KMS-11 (cell line): ENCODE data around the gene DSE.

Source experiments
- H2AFZ ChIP-seq: fragments of 200-600 bp; sonication (generic); 2 replicates; pipeline ENCODE4 v1.6.1; 2016; ENCODE audit warnings: antibody characterized with exemption, mixed run types, low read depth
- H3K27ac ChIP-seq: fragments of 200-600 bp; sonication (generic); 2 replicates; pipeline ENCODE4 v1.6.1; 2016; ENCODE audit warnings: mild to moderate bottlenecking, mixed run types
- H3K27me3 ChIP-seq: fragments of 200-600 bp; sonication (generic); 2 replicates; pipeline ENCODE4 v1.6.1; 2017; ENCODE audit warnings: mild to moderate bottlenecking, low read depth, mixed run types, moderate library complexity; ENCODE audit not compliant: insufficient read depth
- H3K36me3 ChIP-seq: fragments of 200-600 bp; sonication (generic); 2 replicates; pipeline ENCODE4 v1.6.1; 2017; ENCODE audit warnings: mild to moderate bottlenecking, mixed run types; ENCODE audit not compliant: insufficient read depth
- H3K4me1 ChIP-seq: fragments of 200-600 bp; sonication (generic); 2 replicates; pipeline ENCODE4 v1.6.1; 2016; ENCODE audit warnings: mild to moderate bottlenecking, low read depth, mixed run types; ENCODE audit not compliant: poor library complexity, severe bottlenecking
- H3K4me2 ChIP-seq: fragments of 200-600 bp; sonication (generic); 2 replicates; pipeline ENCODE4 v1.7.0; 2016; ENCODE audit warnings: mild to moderate bottlenecking, mixed run types
- H3K4me3 ChIP-seq: fragments of 200-600 bp; sonication (generic); IDR thresholded peaks from 2 replicates; pipeline ENCODE4 v1.6.1; 2017; ENCODE audit warnings: low read depth, low read length, mixed read lengths; ENCODE audit not compliant: insufficient read depth
- H3K79me2 ChIP-seq: fragments of 200-600 bp; sonication (generic); 2 replicates; pipeline ENCODE4 v1.6.1; 2016; ENCODE audit warnings: low read depth, mixed run types; ENCODE audit not compliant: insufficient read depth
- H3K9ac ChIP-seq: fragments of 200-600 bp; sonication (generic); 2 replicates; pipeline ENCODE4 v1.6.1; 2016; ENCODE audit warnings: mild to moderate bottlenecking, mixed run types
- H4K20me1 ChIP-seq: fragments of 200-600 bp; sonication (generic); 2 replicates; pipeline ENCODE4 v1.6.1; 2016; ENCODE audit warnings: mild to moderate bottlenecking, mixed run types; ENCODE audit not compliant: insufficient read depth
- CTCF ChIP-seq: fragments of 200-600 bp; sonication (generic); conservative IDR thresholded peaks from 2 replicates; pipeline ENCODE4 v1.6.1; 2017; ENCODE audit warnings: low read depth, mild to moderate bottlenecking, antibody characterized with exemption, low read length, moderate library complexity, mixed read lengths

Gene DSE

GRCh38 chr6:116433206-116433712 lies 62.5 kb downstream of the DSE start:
- no peaks in the 10 kb centered on the region for H3K27me3 ChIP-seq
- no peaks in the 10 kb centered on the region for H3K4me1 ChIP-seq
- no peaks in the 10 kb centered on the region for H4K20me1 ChIP-seq
- H3K9ac ChIP-seq: no peak overlapping the region
- H3K36me3 ChIP-seq: no peaks in the 10 kb centered on the region
- no peak overlapping the region for H2AFZ ChIP-seq
- H3K4me2 ChIP-seq: no peak overlapping the region
- no peaks in the 10 kb centered on the region for H3K79me2 ChIP-seq
- TF ChIP-seq CTCF: no peak
- no peak overlapping the region for H3K4me3 ChIP-seq
- no peak overlapping the region for H3K27ac ChIP-seq

- no peaks in the 10 kb centered on the region for H3K36me3 ChIP-seq
- no peak for TF ChIP-seq CTCF
- no peaks in the 10 kb centered on the region for H4K20me1 ChIP-seq
- H3K4me1 ChIP-seq: no peaks in the 10 kb centered on the region
- no peak overlapping the region for H3K27ac ChIP-seq
- no peak overlapping the region for H3K4me2 ChIP-seq
- no peak overlapping the region for H3K4me3 ChIP-seq
- no peak overlapping the region for H3K9ac ChIP-seq
- no peaks in the 10 kb centered on the region for H3K79me2 ChIP-seq
- no peak overlapping the region for H2AFZ ChIP-seq
- no peaks in the 10 kb centered on the region for H3K27me3 ChIP-seq
These were observed 63.4 kb downstream of the DSE start for GRCh38 chr6:116434056-116434725.

- H3K27ac ChIP-seq: no peak overlapping the region
- H3K36me3 ChIP-seq: no peaks in the 10 kb centered on the region
- H2AFZ ChIP-seq: no peak overlapping the region
- no peak overlapping the region for H3K9ac ChIP-seq
- H3K4me2 ChIP-seq: no peak overlapping the region
- no peaks in the 10 kb centered on the region for H3K79me2 ChIP-seq
- H3K4me3 ChIP-seq: no peak overlapping the region
- H3K27me3 ChIP-seq: no peaks in the 10 kb centered on the region
- no peaks in the 10 kb centered on the region for H4K20me1 ChIP-seq
- H3K4me1 ChIP-seq: no peaks in the 10 kb centered on the region
- TF ChIP-seq CTCF: no peak
These were observed 65.8 kb downstream of the DSE start for GRCh38 chr6:116436586-116436985.

GRCh38 chr6:116437656-116438055 lies 66.9 kb downstream of the DSE start:
- no peaks in the 10 kb centered on the region for H3K4me1 ChIP-seq
- H3K27me3 ChIP-seq: no peaks in the 10 kb centered on the region
- no peak for TF ChIP-seq CTCF
- H2AFZ ChIP-seq: no peak overlapping the region
- H3K9ac ChIP-seq: no peak overlapping the region
- H4K20me1 ChIP-seq: no peaks in the 10 kb centered on the region
- H3K4me2 ChIP-seq: no peak overlapping the region
- no peaks in the 10 kb centered on the region for H3K36me3 ChIP-seq
- no peak overlapping the region for H3K4me3 ChIP-seq
- H3K27ac ChIP-seq: no peak overlapping the region
- no peaks in the 10 kb centered on the region for H3K79me2 ChIP-seq
